GM19324 (cell line): ENCODE measurements around the gene STX8.

ENCODE experiments used
- ATAC-seq: cut with Tn5 transposase; IDR thresholded peaks from one replicate; pipeline ENCODE4 v1.9.1; 2021; ENCODE audit warnings: mild to moderate bottlenecking, moderate library complexity; ENCODE audit not compliant: unreplicated experiment, low FRiP score

The STX8 gene

GRCh38 chr17:9233761-9234160 lies 341.9 kb downstream of the STX8 start:
- no peak for ATAC-seq

- ATAC-seq = no peak
Observed at GRCh38 chr17:9233271-9233599, 342.4 kb downstream of the STX8 start.

GRCh38 chr17:9232591-9233270 lies 342.9 kb downstream of the STX8 start:
- no peak for ATAC-seq

- no peak for ATAC-seq
Observed at GRCh38 chr17:9232155-9232475, 343.5 kb downstream of the STX8 start.

- ATAC-seq = no peak
Observed at GRCh38 chr17:9231449-9232154, 344.0 kb downstream of the STX8 start.

GRCh38 chr17:9230861-9231260 lies 344.8 kb downstream of the STX8 start:
- no peak for ATAC-seq

GRCh38 chr17:9230346-9230745 lies 345.3 kb downstream of the STX8 start:
- ATAC-seq = no peak

GRCh38 chr17:9229826-9230201 lies 345.8 kb downstream of the STX8 start:
- no peak for ATAC-seq

- no peak for ATAC-seq
Observed at GRCh38 chr17:9229160-9229825, 346.3 kb downstream of the STX8 start.

GRCh38 chr17:9228408-9229159 lies 347.0 kb downstream of the STX8 start:
- ATAC-seq = no peak

GRCh38 chr17:9227819-9228407 lies 347.7 kb downstream of the STX8 start:
- ATAC-seq = no peak

- no peak for ATAC-seq
Observed at GRCh38 chr17:9226794-9227135, 348.9 kb downstream of the STX8 start.

GRCh38 chr17:9226130-9226793 lies 349.4 kb downstream of the STX8 start:
- ATAC-seq = no peak

- no peak for ATAC-seq
Observed at GRCh38 chr17:9225305-9226101, 350.1 kb downstream of the STX8 start.

GRCh38 chr17:9224485-9224884 lies 351.1 kb downstream of the STX8 start:
- no peak for ATAC-seq

- ATAC-seq = no peak
Observed at GRCh38 chr17:9223531-9223930, 352.1 kb downstream of the STX8 start.

- no peak for ATAC-seq
Observed at GRCh38 chr17:9221922-9222180, 353.8 kb downstream of the STX8 start.

- ATAC-seq = no peak
Observed at GRCh38 chr17:9221147-9221921, 354.3 kb downstream of the STX8 start.

GRCh38 chr17:9220398-9221146 lies 355.0 kb downstream of the STX8 start:
- no peak for ATAC-seq
